IMR-90 (cell line): ENCODE data around the gene ULK1. TPM values are rescaled to one million over a fixed set of nuclear protein-coding genes. Genes with fewer than 3 reads are reported as not detected.

Source experiments
- ATAC-seq: fragments of 200-7000 bp; cut with Tn5 transposase; 2 replicates; pipeline ENCODE4 v1.9.1; 2020; ENCODE audit warnings: low read depth, mild to moderate bottlenecking, moderate library complexity
- BruUV-seq: library from RNA; stranded (reverse); fragments of 400-500 nt; replicated peaks from 2 replicates; lab custom pipeline; 2021; lab: Mats Ljungman, UMichigan
- CTCF ChIA-PET: fragments of 300-600 bp; formaldehyde crosslinking; extraction: SDS; loops from one replicate; lab custom pipeline; 2021; ENCODE audit warnings: antibody characterized with exemption; lab: Yijun Ruan, JAX
- POLR2A ChIA-PET: fragments of 300-600 bp; sonication (Branson Sonifier 250); formaldehyde crosslinking; loops from one replicate; lab custom pipeline; 2022; ENCODE audit warnings: antibody characterized with exemption; ENCODE audit not compliant: unreplicated experiment; lab: Charles Lee
- DNase-seq: peaks from one replicate; pipeline ENCODE4 v3.0.0; 2013
- H2AFZ ChIP-seq: replicated peaks from 2 replicates; pipeline ENCODE3; 2013; ENCODE audit warnings: low read length, mild to moderate bottlenecking; ENCODE audit not compliant: poor library complexity
- H2AK5ac ChIP-seq: 2 replicates; pipeline ENCODE4 v1.6.1; 2013; ENCODE audit warnings: low read depth, low read length, inconsistent platforms
- H2AK9ac ChIP-seq: replicated peaks from 2 replicates; pipeline ENCODE3; 2013; ENCODE audit warnings: mild to moderate bottlenecking, low read depth, low read length, moderate library complexity; ENCODE audit not compliant: poor library complexity
- H2BK120ac ChIP-seq: 2 replicates; pipeline ENCODE4 v1.6.1; 2013; ENCODE audit warnings: low read depth, low read length, inconsistent platforms
- H2BK15ac ChIP-seq: 3 replicates; pipeline ENCODE4 v1.6.1; 2013; ENCODE audit warnings: low read depth, low read length, inconsistent platforms
- H2BK20ac ChIP-seq: 2 replicates; pipeline ENCODE4 v1.6.1; 2013; ENCODE audit warnings: low read depth, mild to moderate bottlenecking, inconsistent platforms, low read length, moderate library complexity
- H2BK5ac ChIP-seq: 2 replicates; pipeline ENCODE4 v1.6.1; 2013; ENCODE audit warnings: mild to moderate bottlenecking, low read depth, low read length, inconsistent platforms; ENCODE audit not compliant: poor library complexity, severe bottlenecking
- H3K14ac ChIP-seq: replicated peaks from 2 replicates; pipeline ENCODE4 v1.6.1; 2013; ENCODE audit warnings: low read depth, low read length, inconsistent platforms
- H3K18ac ChIP-seq: 2 replicates; pipeline ENCODE4 v1.6.1; 2013; ENCODE audit warnings: low read depth, low read length, control low read depth
- H3K23ac ChIP-seq: 2 replicates; pipeline ENCODE4 v1.6.1; 2013; ENCODE audit warnings: low read depth, low read length, inconsistent platforms
- H3K27ac ChIP-seq: 2 replicates; pipeline ENCODE4 v1.5.1; 2013; ENCODE audit warnings: mild to moderate bottlenecking, control low read depth, low read length; ENCODE audit not compliant: insufficient read depth
- H3K27me3 ChIP-seq: 2 replicates; pipeline ENCODE4 v1.6.1; 2013; ENCODE audit warnings: low read length; ENCODE audit not compliant: control insufficient read depth, insufficient read depth
- H3K36me3 ChIP-seq: 2 replicates; pipeline ENCODE4 v1.6.1; 2013; ENCODE audit warnings: low read length, mixed read lengths; ENCODE audit not compliant: control insufficient read depth, insufficient read depth
- H3K4ac ChIP-seq: 2 replicates; pipeline ENCODE4 v1.6.1; 2013; ENCODE audit warnings: low read depth, low read length, inconsistent platforms
- H3K4me1 ChIP-seq: 2 replicates; pipeline ENCODE4 v1.6.1; 2013; ENCODE audit warnings: low read length, mixed read lengths; ENCODE audit not compliant: control insufficient read depth, insufficient read depth
- H3K4me2 ChIP-seq: 2 replicates; pipeline ENCODE4 v1.6.1; 2013; ENCODE audit warnings: low read depth, mild to moderate bottlenecking, control low read depth, low read length, moderate library complexity
- H3K4me3 ChIP-seq: 2 replicates; pipeline ENCODE4 v1.5.1; 2013; ENCODE audit warnings: low read depth, mild to moderate bottlenecking, control low read depth, low read length, moderate library complexity; ENCODE audit not compliant: insufficient read depth
- H3K56ac ChIP-seq: 2 replicates; pipeline ENCODE4 v1.6.1; 2013; ENCODE audit warnings: low read length, inconsistent platforms; ENCODE audit not compliant: insufficient read depth; ENCODE audit errors: extremely low read depth
- H3K79me1 ChIP-seq, 2 experiments: 2 replicates each; pipeline ENCODE4 v1.6.1; 2013; ENCODE audit warnings: low read length in 2 of 2, inconsistent platforms in 1 of 2, low read depth in 1 of 2
- H3K9ac ChIP-seq: 2 replicates; pipeline ENCODE4 v1.6.1; 2013; ENCODE audit warnings: low read depth, low read length, control low read depth
- H3K9me1 ChIP-seq: 2 replicates; pipeline ENCODE4 v1.6.1; 2013; ENCODE audit warnings: low read length, inconsistent platforms; ENCODE audit not compliant: insufficient read depth
- H3K9me3 ChIP-seq: 2 replicates; pipeline ENCODE4 v1.6.1; 2013; ENCODE audit warnings: low read length; ENCODE audit not compliant: control insufficient read depth, insufficient read depth
- H4K20me1 ChIP-seq: 2 replicates; pipeline ENCODE4 v1.6.1; 2013; ENCODE audit warnings: low read length, inconsistent platforms; ENCODE audit not compliant: insufficient read depth
- H4K5ac ChIP-seq: 2 replicates; pipeline ENCODE4 v1.6.1; 2013; ENCODE audit warnings: mild to moderate bottlenecking, low read depth, low read length, control low read depth
- H4K8ac ChIP-seq, 2 experiments: 2 replicates each; pipeline ENCODE4 v1.6.1; 2013; ENCODE audit warnings: low read depth in 2 of 2, low read length in 2 of 2, control low read depth in 1 of 2, inconsistent platforms in 1 of 2
- H4K91ac ChIP-seq: 2 replicates; pipeline ENCODE4 v1.6.1; 2013; ENCODE audit warnings: low read depth, low read length, inconsistent platforms; ENCODE audit not compliant: insufficient read depth
- BHLHE40 ChIP-seq: fragments of 150-350 bp; IDR thresholded peaks from 2 replicates; pipeline ENCODE4 v1.6.1; 2016; ENCODE audit warnings: mild to moderate bottlenecking, low read depth, low read length
- ELK1 ChIP-seq: fragments of 150-350 bp; IDR thresholded peaks from 2 replicates; pipeline ENCODE4 v1.6.1; 2016; ENCODE audit warnings: low read depth, mild to moderate bottlenecking, low read length, moderate library complexity, borderline replicate concordance
- NFE2L2 ChIP-seq: fragments of 150-350 bp; IDR thresholded peaks from 2 replicates; pipeline ENCODE4 v1.6.1; 2016; ENCODE audit warnings: low read depth, mild to moderate bottlenecking, low read length
- RAD21 ChIP-seq: IDR thresholded peaks from 2 replicates; pipeline ENCODE4 v1.6.1; 2012; ENCODE audit warnings: low read length, improper control_type of control experiment
- SMC3 ChIP-seq: fragments of 150-350 bp; IDR thresholded peaks from 2 replicates; pipeline ENCODE4 v1.6.1; 2016; ENCODE audit warnings: low read depth, mild to moderate bottlenecking, antibody characterized with exemption, low read length, moderate library complexity
- USF2 ChIP-seq: fragments of 150-350 bp; IDR thresholded peaks from 2 replicates; pipeline ENCODE4 v1.6.1; 2017; ENCODE audit warnings: mild to moderate bottlenecking, antibody characterized with exemption, low read length, low read depth
- WGBS, 2 experiments: methylation state at CpG; one replicate each; pipeline versions ENCODE4 v1.1.5 to v1.1.7; 2013; ENCODE audit warnings: missing lambda C conversion rate in 2 of 2; ENCODE audit not compliant: insufficient read length in 1 of 2; ENCODE audit errors: extremely low coverage in 2 of 2; 5-methylcytosine and 5-hydroxymethylcytosine counted together
- dilution Hi-C: fragments of 300-500 bp; cut with HindIII; formaldehyde crosslinking; loops from one replicate; pipeline ENCODE4 v1.14.3; 2018; ENCODE audit warnings: low sequenced_read_pairs; ENCODE audit not compliant: unreplicated experiment
- in situ Hi-C: fragments of 300-500 bp; cut with MboI; formaldehyde crosslinking; loops from 3 replicates; pipeline ENCODE4 v1.14.3; 2019; ENCODE audit warnings: low sequenced_read_pairs, inconsistent platforms, mixed read lengths
- intact Hi-C: fragments of 100-400 bp; cut with micrococcal nuclease; formaldehyde crosslinking; loops from 2 replicates; pipeline ENCODE4 v1.10.0; 2022
- polyA plus RNA-seq, 3 experiments: library from polyadenylated mRNA; depleted of rRNA; stranded (reverse); fragments of >200 nt; gene quantifications; 2 replicates each; pipeline ENCODE4 v1.2.3, GENCODE V29; 2012; ENCODE audit warnings: low replicate concordance in 1 of 3
- total RNA-seq: library from RNA; depleted of rRNA; stranded (reverse); fragments of >200 nt; gene quantifications from 2 replicates; pipeline ENCODE4 v1.2.3, GENCODE V29; 2012

ULK1 gene
- total and polyA plus RNA-seq, 2 of the 4 experiments (the other 2 are of a cell fraction) = 1.8 to 19.2 TPM

GRCh38 chr12:131862084-131862441, 32.4 kb upstream of the ULK1 start:
- H3K9ac ChIP-seq = no peak overlapping the region
- TF ChIP-seq BHLHE40 = no peak
- no peak for TF ChIP-seq NFE2L2
- TF ChIP-seq RAD21 = no peak
- TF ChIP-seq ELK1 = no peak
- TF ChIP-seq USF2 = no peak
- no peak for TF ChIP-seq SMC3

More at GRCh38 chr12:131862084-131862441, 32.4 kb upstream of the ULK1 start:
- no peak overlapping the region for H4K5ac ChIP-seq
- H3K9me3 ChIP-seq = no peaks in the 10 kb centered on the region
- H3K4me3 ChIP-seq = no peak overlapping the region
- H3K27ac ChIP-seq = no peak overlapping the region
- H3K4me1 ChIP-seq = peaks cover 8% of the 10 kb centered on the region
- no TSS peak for BruUV-seq
- no peak overlapping the region for H2BK15ac ChIP-seq
- no peak overlapping the region for H3K14ac ChIP-seq
- H4K8ac ChIP-seq = no peak overlapping the region
- WGBS, 2 experiments = 95% methylated on average over 4 of the region's 4 CpGs; no CpG with 5 or more reads in 1 of the 2 experiments
- DNase-seq (no peak), ATAC-seq (no peak)
- no peak overlapping the region for H2AFZ ChIP-seq
- no peaks in the 10 kb centered on the region for H3K27me3 ChIP-seq
- no peak overlapping the region for H3K18ac ChIP-seq
- CTCF ChIA-PET = no interaction called here
- 0 out of 2 replicates have a peak overlapping the region, but pooled peaks have one; percentile 45 for H2BK20ac ChIP-seq
- H3K9me1 ChIP-seq = peaks cover 7% of the 10 kb centered on the region
- H3K36me3 ChIP-seq = no peaks in the 10 kb centered on the region
- H2AK5ac ChIP-seq = peak overlapping the region; percentile 88
- H3K79me1 ChIP-seq = no peaks in the 10 kb centered on the region
- in situ Hi-C loops (no loop called here), intact Hi-C loops (no loop called here), dilution Hi-C loops (no loop called here)
- H3K4me2 ChIP-seq = no peak overlapping the region
- H2AK9ac ChIP-seq = no peak overlapping the region
- peak overlapping the region; percentile 98; the same call in 1 of the 2 replicates for H4K91ac ChIP-seq
- no peak overlapping the region for H3K23ac ChIP-seq
- H3K56ac ChIP-seq = no peak overlapping the region
- H4K20me1 ChIP-seq = no peaks in the 10 kb centered on the region
- no peak overlapping the region for H2BK120ac ChIP-seq
- peak overlapping the region; percentile 100 for H3K4ac ChIP-seq
- POLR2A ChIA-PET = no interaction called here
- no peak overlapping the region for H2BK5ac ChIP-seq
